ENCODE results near the gene CPNE1.

The CPNE1 gene

DNA sequence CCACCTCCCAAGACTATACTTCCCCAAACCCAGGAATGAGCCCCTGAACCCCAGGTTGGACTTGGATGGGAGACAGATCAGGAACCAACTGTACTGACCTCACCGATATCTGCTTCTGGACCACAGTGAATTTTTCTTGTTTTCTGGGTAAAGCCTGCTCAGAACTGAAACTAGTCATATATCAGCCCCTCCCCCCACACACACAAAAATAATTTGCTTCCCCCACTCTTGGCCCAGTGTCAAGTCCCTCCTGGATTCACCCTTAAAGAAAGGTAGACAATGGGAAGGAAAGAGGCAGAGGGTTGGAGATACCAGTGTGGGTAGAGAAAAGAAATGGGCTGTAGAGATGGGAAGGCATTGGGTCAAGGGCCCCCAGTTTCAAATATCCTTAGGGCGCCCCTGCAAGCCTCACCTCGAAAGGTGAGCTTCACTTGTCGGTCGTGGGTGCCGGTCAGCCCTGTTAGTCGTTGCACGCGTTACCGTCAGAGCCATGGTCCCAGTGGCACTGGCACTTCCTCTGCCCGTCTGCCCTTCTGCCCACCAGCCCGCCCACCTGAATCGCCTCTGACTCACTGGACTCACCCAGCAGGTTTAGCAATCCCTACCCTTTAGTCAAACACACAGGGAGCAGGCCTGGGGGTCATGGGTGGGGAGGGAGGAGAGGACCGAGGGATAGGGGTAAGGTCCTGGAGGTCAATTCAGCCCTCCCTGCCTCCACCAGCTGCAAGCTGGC, 57.5 kb downstream of the CPNE1 start:
- H3K27ac ChIP-seq (replicated peaks): no peak overlapping the region
- no peaks in the 10 kb centered on the region for H3K27me3 ChIP-seq (ENCODE audit: insufficient read depth, poor library complexity, severe bottlenecking)
- DNase-seq (ENCODE audit: low read depth in 1 of 2, low spot score in 1 of 2): no peak
- H3K4me3 ChIP-seq (replicated peaks; ENCODE audit: insufficient read depth, low read length): no peak overlapping the region
- TF ChIP-seq SPI1 (IDR thresholded peaks at IDR 0.05; ENCODE audit: borderline replicate concordance, low read depth): no peak
- TF ChIP-seq, protein P1, sequence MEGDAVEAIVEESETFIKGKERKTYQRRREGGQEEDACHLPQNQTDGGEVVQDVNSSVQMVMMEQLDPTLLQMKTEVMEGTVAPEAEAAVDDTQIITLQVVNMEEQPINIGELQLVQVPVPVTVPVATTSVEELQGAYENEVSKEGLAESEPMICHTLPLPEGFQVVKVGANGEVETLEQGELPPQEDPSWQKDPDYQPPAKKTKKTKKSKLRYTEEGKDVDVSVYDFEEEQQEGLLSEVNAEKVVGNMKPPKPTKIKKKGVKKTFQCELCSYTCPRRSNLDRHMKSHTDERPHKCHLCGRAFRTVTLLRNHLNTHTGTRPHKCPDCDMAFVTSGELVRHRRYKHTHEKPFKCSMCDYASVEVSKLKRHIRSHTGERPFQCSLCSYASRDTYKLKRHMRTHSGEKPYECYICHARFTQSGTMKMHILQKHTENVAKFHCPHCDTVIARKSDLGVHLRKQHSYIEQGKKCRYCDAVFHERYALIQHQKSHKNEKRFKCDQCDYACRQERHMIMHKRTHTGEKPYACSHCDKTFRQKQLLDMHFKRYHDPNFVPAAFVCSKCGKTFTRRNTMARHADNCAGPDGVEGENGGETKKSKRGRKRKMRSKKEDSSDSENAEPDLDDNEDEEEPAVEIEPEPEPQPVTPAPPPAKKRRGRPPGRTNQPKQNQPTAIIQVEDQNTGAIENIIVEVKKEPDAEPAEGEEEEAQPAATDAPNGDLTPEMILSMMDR (IDR thresholded peaks at IDR 0.05; ENCODE audit: insufficient read depth, low read length): no peak
- no peak for TF ChIP-seq POLR2AphosphoS5 (IDR thresholded peaks at IDR 0.05; ENCODE audit: low read depth)
- TF ChIP-seq, protein P2, sequence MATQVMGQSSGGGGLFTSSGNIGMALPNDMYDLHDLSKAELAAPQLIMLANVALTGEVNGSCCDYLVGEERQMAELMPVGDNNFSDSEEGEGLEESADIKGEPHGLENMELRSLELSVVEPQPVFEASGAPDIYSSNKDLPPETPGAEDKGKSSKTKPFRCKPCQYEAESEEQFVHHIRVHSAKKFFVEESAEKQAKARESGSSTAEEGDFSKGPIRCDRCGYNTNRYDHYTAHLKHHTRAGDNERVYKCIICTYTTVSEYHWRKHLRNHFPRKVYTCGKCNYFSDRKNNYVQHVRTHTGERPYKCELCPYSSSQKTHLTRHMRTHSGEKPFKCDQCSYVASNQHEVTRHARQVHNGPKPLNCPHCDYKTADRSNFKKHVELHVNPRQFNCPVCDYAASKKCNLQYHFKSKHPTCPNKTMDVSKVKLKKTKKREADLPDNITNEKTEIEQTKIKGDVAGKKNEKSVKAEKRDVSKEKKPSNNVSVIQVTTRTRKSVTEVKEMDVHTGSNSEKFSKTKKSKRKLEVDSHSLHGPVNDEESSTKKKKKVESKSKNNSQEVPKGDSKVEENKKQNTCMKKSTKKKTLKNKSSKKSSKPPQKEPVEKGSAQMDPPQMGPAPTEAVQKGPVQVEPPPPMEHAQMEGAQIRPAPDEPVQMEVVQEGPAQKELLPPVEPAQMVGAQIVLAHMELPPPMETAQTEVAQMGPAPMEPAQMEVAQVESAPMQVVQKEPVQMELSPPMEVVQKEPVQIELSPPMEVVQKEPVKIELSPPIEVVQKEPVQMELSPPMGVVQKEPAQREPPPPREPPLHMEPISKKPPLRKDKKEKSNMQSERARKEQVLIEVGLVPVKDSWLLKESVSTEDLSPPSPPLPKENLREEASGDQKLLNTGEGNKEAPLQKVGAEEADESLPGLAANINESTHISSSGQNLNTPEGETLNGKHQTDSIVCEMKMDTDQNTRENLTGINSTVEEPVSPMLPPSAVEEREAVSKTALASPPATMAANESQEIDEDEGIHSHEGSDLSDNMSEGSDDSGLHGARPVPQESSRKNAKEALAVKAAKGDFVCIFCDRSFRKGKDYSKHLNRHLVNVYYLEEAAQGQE (IDR thresholded peaks at IDR 0.05; ENCODE audit: insufficient replicate concordance, low read depth): no peak
- no peak for TF ChIP-seq GABPA (IDR thresholded peaks at IDR 0.05; ENCODE audit: low read depth)

DNA sequence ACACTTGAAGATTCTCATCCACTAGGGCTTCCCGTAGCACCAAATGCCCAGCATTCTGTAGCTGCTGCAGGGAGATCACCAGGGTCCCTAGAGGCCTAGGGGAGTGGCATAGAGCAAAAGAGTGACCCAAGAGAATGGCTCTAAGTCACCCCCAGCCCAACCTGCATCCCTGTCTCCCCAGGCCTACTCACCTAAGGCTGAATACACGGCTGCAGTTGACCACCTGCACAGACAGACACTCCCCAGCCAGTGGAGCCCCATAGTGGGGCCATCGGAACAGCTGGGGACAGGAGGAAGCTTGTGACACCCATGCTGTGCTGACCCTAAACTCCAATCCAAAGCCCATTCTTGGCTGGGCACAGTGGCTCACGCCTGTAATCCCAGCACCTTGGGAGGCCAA, 58.6 kb downstream of the CPNE1 start:
- Histone ChIP-seq H3K27ac (replicated peaks) (no peak overlapping the region), H3K4me3 (replicated peaks; ENCODE audit: insufficient read depth, low read length) (no peak overlapping the region), H3K27me3 (ENCODE audit: insufficient read depth, poor library complexity, severe bottlenecking) (peaks cover 2% of the 10 kb centered on the region)
- no peak for DNase-seq (ENCODE audit: low read depth in 1 of 2, low spot score in 1 of 2)
- TF ChIP-seq, protein P2 (IDR thresholded peaks at IDR 0.05; ENCODE audit: insufficient replicate concordance, low read depth): no peak
- TF ChIP-seq GABPA (IDR thresholded peaks at IDR 0.05; ENCODE audit: low read depth): no peak
- TF ChIP-seq POLR2AphosphoS5 (IDR thresholded peaks at IDR 0.05; ENCODE audit: low read depth): no peak
- TF ChIP-seq, protein P1 (IDR thresholded peaks at IDR 0.05; ENCODE audit: insufficient read depth, low read length): no peak
- no peak for TF ChIP-seq SPI1 (IDR thresholded peaks at IDR 0.05; ENCODE audit: borderline replicate concordance, low read depth)

DNA sequence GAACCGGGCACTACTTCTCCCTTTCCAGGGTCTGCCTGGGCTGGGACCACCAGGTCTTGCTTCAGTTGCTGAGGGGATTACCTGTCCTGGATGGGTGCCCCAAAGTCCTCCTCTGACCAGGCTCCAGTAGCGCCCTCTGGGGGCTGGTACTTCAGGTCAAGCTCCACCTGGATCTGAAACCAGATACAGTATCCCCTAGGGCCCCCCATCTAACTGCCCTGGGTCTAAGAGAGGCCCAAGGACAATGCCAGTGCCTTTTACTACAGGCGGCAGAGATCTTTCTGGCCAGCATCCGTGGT, 60.3 kb downstream of the CPNE1 start:
- TF ChIP-seq, protein P2 (IDR thresholded peaks at IDR 0.05; ENCODE audit: insufficient replicate concordance, low read depth): no peak
- TF ChIP-seq, protein P1 (IDR thresholded peaks at IDR 0.05; ENCODE audit: insufficient read depth, low read length): no peak
- TF ChIP-seq SPI1 (IDR thresholded peaks at IDR 0.05; ENCODE audit: borderline replicate concordance, low read depth) (no peak), POLR2AphosphoS5 (IDR thresholded peaks at IDR 0.05; ENCODE audit: low read depth) (no peak)
- peaks cover 10% of the 10 kb centered on the region for H3K27me3 ChIP-seq (ENCODE audit: insufficient read depth, poor library complexity, severe bottlenecking)
- no peak for DNase-seq (ENCODE audit: low read depth in 1 of 2, low spot score in 1 of 2)
- H3K4me3 ChIP-seq (replicated peaks; ENCODE audit: insufficient read depth, low read length): no peak overlapping the region
- H3K27ac ChIP-seq (replicated peaks): no peak overlapping the region

Measured in HL-60 (cell line).